ENCODE measurements around the gene ERFL.

- TF ChIP-seq CTCF (conservative IDR thresholded peaks at IDR 0.05; ENCODE audit: low read depth in 2 of 2) (no peak), REST (IDR thresholded peaks at IDR 0.05; ENCODE audit: unreplicated experiment) (no peak), POLR2AphosphoS5 (IDR thresholded peaks at IDR 0.05; ENCODE audit: low read depth) (no peak), EZH2 (IDR thresholded peaks at IDR 0.05; ENCODE audit: low read depth, unreplicated experiment) (no peak), EZH2phosphoT487 (IDR thresholded peaks at IDR 0.05; ENCODE audit: unreplicated experiment) (no peak), JUNB (IDR thresholded peaks at IDR 0.05; ENCODE audit: unreplicated experiment) (no peak), ETS1 (IDR thresholded peaks at IDR 0.05) (no peak), ZNF462 (CRISPR knock-in tag; IDR thresholded peaks at IDR 0.05) (no peak), STAT1 (IDR thresholded peaks at IDR 0.05; ENCODE audit: unreplicated experiment) (no peak)
Measured at GRCh38 chr19:41947091-41947490, 18.8 kb upstream of the ERFL start.

All from GM23338 (cell line).